Measurements from ENCODE around the gene METTL16. TPM values are rescaled to one million over a fixed set of nuclear protein-coding genes. Genes with fewer than 3 reads are reported as not detected.

METTL16 gene
- total and polyA plus RNA-seq, 9 of the 15 experiments (the other 6 are each of a cell fraction or from before 2014, with no cell fraction given): 12.1 to 30.5 (median 19.8) TPM

DNA sequence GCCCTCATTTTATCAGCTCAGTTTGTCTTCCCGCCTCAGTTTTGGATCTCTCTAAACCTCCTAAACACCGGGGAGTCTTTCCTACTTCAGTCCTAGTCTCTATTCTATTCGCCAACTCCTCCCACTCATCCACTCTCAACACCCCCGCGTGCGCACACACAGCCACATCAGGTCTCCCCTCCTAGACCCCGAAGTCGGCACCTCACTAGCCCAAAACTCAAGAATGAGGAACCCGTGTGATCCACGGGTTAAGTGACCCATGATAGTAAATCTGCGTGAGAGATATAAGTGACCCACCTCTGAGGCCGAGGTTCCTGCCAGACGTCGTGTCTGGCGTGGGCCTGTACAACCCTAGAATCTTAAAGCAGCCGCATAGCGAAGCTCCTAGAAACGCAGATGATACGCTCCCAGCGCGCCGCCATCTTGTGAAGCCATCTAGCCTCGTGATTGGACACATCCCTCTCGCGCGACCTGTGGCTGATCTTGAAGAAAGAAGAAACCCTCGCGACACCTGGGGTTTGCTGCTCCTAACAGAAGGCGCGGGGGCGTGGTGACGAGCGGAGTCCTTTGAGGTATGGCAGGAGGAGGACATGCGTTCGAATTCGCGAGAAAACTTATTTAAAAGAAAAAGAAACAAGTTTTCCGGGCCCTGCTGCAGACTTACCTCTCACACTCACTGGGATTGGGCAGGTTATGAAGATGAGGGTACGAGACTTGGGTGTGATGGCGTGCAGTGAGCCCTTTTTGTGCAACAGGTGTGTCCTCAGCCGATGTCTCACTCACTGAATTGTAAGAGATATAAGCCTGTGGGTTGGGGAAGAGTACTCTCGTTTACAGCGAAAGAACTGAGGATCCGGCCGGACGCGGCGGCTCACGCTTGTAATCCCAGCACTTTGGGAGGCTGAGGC is at the start of gene METTL16 (continued):
- TF ChIP-seq, protein P1, sequence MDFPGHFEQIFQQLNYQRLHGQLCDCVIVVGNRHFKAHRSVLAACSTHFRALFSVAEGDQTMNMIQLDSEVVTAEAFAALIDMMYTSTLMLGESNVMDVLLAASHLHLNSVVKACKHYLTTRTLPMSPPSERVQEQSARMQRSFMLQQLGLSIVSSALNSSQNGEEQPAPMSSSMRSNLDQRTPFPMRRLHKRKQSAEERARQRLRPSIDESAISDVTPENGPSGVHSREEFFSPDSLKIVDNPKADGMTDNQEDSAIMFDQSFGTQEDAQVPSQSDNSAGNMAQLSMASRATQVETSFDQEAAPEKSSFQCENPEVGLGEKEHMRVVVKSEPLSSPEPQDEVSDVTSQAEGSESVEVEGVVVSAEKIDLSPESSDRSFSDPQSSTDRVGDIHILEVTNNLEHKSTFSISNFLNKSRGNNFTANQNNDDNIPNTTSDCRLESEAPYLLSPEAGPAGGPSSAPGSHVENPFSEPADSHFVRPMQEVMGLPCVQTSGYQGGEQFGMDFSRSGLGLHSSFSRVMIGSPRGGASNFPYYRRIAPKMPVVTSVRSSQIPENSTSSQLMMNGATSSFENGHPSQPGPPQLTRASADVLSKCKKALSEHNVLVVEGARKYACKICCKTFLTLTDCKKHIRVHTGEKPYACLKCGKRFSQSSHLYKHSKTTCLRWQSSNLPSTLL (IDR thresholded peaks at IDR 0.05): no peak
- TF ChIP-seq ETV6 (IDR thresholded peaks at IDR 0.05; ENCODE audit: borderline replicate concordance in 1 of 2, low read depth in 2 of 2, low read length in 1 of 2) (no peak), ETV6 (CRISPR knock-in tag; IDR thresholded peaks at IDR 0.05; ENCODE audit: borderline replicate concordance) (no peak), PML (IDR thresholded peaks at IDR 0.05; ENCODE audit: low read length) (peak; percentile 51), ZNF175 (CRISPR knock-in tag; IDR thresholded peaks at IDR 0.05; ENCODE audit: low read depth) (no peak), ZNF184 (CRISPR knock-in tag; IDR thresholded peaks at IDR 0.05) (no peak), ZFP1 (CRISPR knock-in tag; IDR thresholded peaks at IDR 0.05) (no peak), SRSF7 (optimal IDR thresholded peaks at IDR 0.05; ENCODE audit: low read depth, low read length) (no peak), ZNF347 (CRISPR knock-in tag; IDR thresholded peaks at IDR 0.05; ENCODE audit: low read depth) (no peak), TSC22D4 (tag; IDR thresholded peaks at IDR 0.05) (no peak), MAZ (CRISPR knock-in tag; conservative IDR thresholded peaks at IDR 0.05 in 1 of 2, IDR thresholded peaks at IDR 0.05 in 1 of 2) (peak in 1 of 2 experiments; percentile 37; a peak in 2 of 4 replicates), ZFX (CRISPR knock-in tag; IDR thresholded peaks at IDR 0.05) (peak; percentile 91), XRCC5 (IDR thresholded peaks at IDR 0.05; ENCODE audit: low read depth, low read length) (no peak), ZSCAN32 (CRISPR knock-in tag; IDR thresholded peaks at IDR 0.05) (no peak), ASH1L (IDR thresholded peaks at IDR 0.05; ENCODE audit: borderline replicate concordance, low read depth, partially characterized antibody) (no peak), SMARCE1 (IDR thresholded peaks at IDR 0.05) (no peak), SNRNP70 (optimal IDR thresholded peaks at IDR 0.05; ENCODE audit: low read depth, low read length) (no peak), NCOA6 (IDR thresholded peaks at IDR 0.05) (no peak), DDX20 (tag; IDR thresholded peaks at IDR 0.05; ENCODE audit: low read depth) (no peak), ILK (tag; IDR thresholded peaks at IDR 0.05; ENCODE audit: borderline replicate concordance, low read depth) (no peak)
- TF ChIP-seq, protein P2, sequence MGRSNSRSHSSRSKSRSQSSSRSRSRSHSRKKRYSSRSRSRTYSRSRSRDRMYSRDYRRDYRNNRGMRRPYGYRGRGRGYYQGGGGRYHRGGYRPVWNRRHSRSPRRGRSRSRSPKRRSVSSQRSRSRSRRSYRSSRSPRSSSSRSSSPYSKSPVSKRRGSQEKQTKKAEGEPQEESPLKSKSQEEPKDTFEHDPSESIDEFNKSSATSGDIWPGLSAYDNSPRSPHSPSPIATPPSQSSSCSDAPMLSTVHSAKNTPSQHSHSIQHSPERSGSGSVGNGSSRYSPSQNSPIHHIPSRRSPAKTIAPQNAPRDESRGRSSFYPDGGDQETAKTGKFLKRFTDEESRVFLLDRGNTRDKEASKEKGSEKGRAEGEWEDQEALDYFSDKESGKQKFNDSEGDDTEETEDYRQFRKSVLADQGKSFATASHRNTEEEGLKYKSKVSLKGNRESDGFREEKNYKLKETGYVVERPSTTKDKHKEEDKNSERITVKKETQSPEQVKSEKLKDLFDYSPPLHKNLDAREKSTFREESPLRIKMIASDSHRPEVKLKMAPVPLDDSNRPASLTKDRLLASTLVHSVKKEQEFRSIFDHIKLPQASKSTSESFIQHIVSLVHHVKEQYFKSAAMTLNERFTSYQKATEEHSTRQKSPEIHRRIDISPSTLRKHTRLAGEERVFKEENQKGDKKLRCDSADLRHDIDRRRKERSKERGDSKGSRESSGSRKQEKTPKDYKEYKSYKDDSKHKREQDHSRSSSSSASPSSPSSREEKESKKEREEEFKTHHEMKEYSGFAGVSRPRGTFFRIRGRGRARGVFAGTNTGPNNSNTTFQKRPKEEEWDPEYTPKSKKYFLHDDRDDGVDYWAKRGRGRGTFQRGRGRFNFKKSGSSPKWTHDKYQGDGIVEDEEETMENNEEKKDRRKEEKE (IDR thresholded peaks at IDR 0.05; ENCODE audit: borderline replicate concordance in 1 of 2, control insufficient read depth in 1 of 2, low read depth in 2 of 2, low read length in 1 of 2): no peak
- TF ChIP-seq, protein P3, sequence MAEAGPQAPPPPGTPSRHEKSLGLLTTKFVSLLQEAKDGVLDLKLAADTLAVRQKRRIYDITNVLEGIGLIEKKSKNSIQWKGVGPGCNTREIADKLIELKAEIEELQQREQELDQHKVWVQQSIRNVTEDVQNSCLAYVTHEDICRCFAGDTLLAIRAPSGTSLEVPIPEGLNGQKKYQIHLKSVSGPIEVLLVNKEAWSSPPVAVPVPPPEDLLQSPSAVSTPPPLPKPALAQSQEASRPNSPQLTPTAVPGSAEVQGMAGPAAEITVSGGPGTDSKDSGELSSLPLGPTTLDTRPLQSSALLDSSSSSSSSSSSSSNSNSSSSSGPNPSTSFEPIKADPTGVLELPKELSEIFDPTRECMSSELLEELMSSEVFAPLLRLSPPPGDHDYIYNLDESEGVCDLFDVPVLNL (CRISPR knock-in tag; IDR thresholded peaks at IDR 0.05; ENCODE audit: low read depth): no peak

Data from K562 (cell line).